Trophoblast cell (in vitro differentiated cells and primary cell): ENCODE results near the gene OAF.

ENCODE experiments used
- DNase-seq, 2 donors: peaks; one replicate each; pipeline ENCODE4 v3.0.0-alpha.2; 2016
- H2AFZ ChIP-seq: 2 replicates; pipeline ENCODE4 v1.6.1; 2013; ENCODE audit warnings: low read length, moderate library complexity, mild to moderate bottlenecking; ENCODE audit not compliant: insufficient read depth, poor library complexity
- H2AK5ac ChIP-seq: 2 replicates; pipeline ENCODE4 v1.6.1; 2013; ENCODE audit warnings: mild to moderate bottlenecking, low read length
- H2BK120ac ChIP-seq: 2 replicates; pipeline ENCODE4 v1.6.1; 2013; ENCODE audit warnings: low read length, mild to moderate bottlenecking, moderate library complexity; ENCODE audit not compliant: insufficient read depth, poor library complexity
- H2BK12ac ChIP-seq: 2 replicates; pipeline ENCODE4 v1.6.1; 2013; ENCODE audit warnings: mild to moderate bottlenecking, low read length, moderate library complexity
- H2BK5ac ChIP-seq: 2 replicates; pipeline ENCODE4 v1.6.1; 2013; ENCODE audit warnings: low read length, low read depth, moderate library complexity, mild to moderate bottlenecking; ENCODE audit not compliant: poor library complexity
- H3K14ac ChIP-seq: 2 replicates; pipeline ENCODE4 v1.6.1; 2013; ENCODE audit warnings: mild to moderate bottlenecking, low read length
- H3K18ac ChIP-seq: 2 replicates; pipeline ENCODE4 v1.6.1; 2013; ENCODE audit warnings: mild to moderate bottlenecking, low read length
- H3K23ac ChIP-seq: 2 replicates; pipeline ENCODE4 v1.6.1; 2013; ENCODE audit warnings: low read length
- H3K27ac ChIP-seq: 2 replicates; pipeline ENCODE4 v1.5.1; 2013; ENCODE audit warnings: low read depth, mild to moderate bottlenecking, inconsistent platforms, low read length, moderate library complexity
- H3K27me3 ChIP-seq: 2 replicates; pipeline ENCODE4 v1.6.1; 2013; ENCODE audit warnings: inconsistent platforms, mild to moderate bottlenecking, low read length, moderate library complexity; ENCODE audit not compliant: insufficient read depth
- H3K36me3 ChIP-seq, 2 experiments: 1 replicate in 1 of 2; 2 replicates in 1 of 2; pipeline ENCODE4 v1.6.1; 2013; ENCODE audit warnings: low read length in 2 of 2, mild to moderate bottlenecking in 2 of 2, moderate library complexity in 1 of 2; ENCODE audit not compliant: insufficient read depth in 2 of 2, control insufficient read depth in 1 of 2
- H3K4ac ChIP-seq: 2 replicates; pipeline ENCODE4 v1.6.1; 2013; ENCODE audit warnings: low read depth, mild to moderate bottlenecking, low read length, moderate library complexity
- H3K4me1 ChIP-seq, 2 experiments: 1 replicate in 1 of 2; 2 replicates in 1 of 2; pipeline ENCODE4 v1.6.1; 2013; ENCODE audit warnings: low read length in 2 of 2, mild to moderate bottlenecking in 2 of 2, moderate library complexity in 1 of 2; ENCODE audit not compliant: insufficient read depth in 2 of 2, control insufficient read depth in 1 of 2
- H3K4me2 ChIP-seq: 2 replicates; pipeline ENCODE4 v1.6.1; 2013; ENCODE audit warnings: inconsistent platforms, mild to moderate bottlenecking, low read length, moderate library complexity
- H3K4me3 ChIP-seq: 2 replicates; pipeline ENCODE4 v1.5.1; 2013; ENCODE audit warnings: mild to moderate bottlenecking, low read depth, low read length, inconsistent platforms
- H3K79me1 ChIP-seq: one replicate; pipeline ENCODE4 v1.6.1; 2013; ENCODE audit warnings: low read length
- H3K79me2 ChIP-seq: 2 replicates; pipeline ENCODE4 v1.6.1; 2013; ENCODE audit warnings: low read length, mild to moderate bottlenecking; ENCODE audit not compliant: control insufficient read depth, insufficient read depth, poor library complexity
- H3K9ac ChIP-seq: 2 replicates; pipeline ENCODE4 v1.6.1; 2013; ENCODE audit warnings: mild to moderate bottlenecking, low read length
- H3K9me3 ChIP-seq: 2 replicates; pipeline ENCODE4 v1.6.1; 2013; ENCODE audit warnings: low read depth, mild to moderate bottlenecking, control low read depth, inconsistent platforms, low read length; ENCODE audit not compliant: insufficient read depth
- H4K12ac ChIP-seq: 2 replicates; pipeline ENCODE4 v1.6.1; 2013; ENCODE audit warnings: low read depth, mild to moderate bottlenecking, low read length, moderate library complexity
- H4K8ac ChIP-seq: 2 replicates; pipeline ENCODE4 v1.6.1; 2013; ENCODE audit warnings: low read depth, mild to moderate bottlenecking, low read length, moderate library complexity
- H4K91ac ChIP-seq: one replicate; pipeline ENCODE4 v1.6.1; 2013; ENCODE audit warnings: low read depth, mild to moderate bottlenecking, low read length, moderate library complexity
- WGBS: extraction: QIAGEN DNeasy Blood & Tissue Kit; methylation state at CpG from one replicate; pipeline ENCODE4 v1.1.7; 2013; ENCODE audit warnings: missing lambda C conversion rate; ENCODE audit not compliant: insufficient read length, insufficient coverage; ENCODE audit errors: extremely low coverage; 5-methylcytosine and 5-hydroxymethylcytosine counted together

The OAF gene

DNA sequence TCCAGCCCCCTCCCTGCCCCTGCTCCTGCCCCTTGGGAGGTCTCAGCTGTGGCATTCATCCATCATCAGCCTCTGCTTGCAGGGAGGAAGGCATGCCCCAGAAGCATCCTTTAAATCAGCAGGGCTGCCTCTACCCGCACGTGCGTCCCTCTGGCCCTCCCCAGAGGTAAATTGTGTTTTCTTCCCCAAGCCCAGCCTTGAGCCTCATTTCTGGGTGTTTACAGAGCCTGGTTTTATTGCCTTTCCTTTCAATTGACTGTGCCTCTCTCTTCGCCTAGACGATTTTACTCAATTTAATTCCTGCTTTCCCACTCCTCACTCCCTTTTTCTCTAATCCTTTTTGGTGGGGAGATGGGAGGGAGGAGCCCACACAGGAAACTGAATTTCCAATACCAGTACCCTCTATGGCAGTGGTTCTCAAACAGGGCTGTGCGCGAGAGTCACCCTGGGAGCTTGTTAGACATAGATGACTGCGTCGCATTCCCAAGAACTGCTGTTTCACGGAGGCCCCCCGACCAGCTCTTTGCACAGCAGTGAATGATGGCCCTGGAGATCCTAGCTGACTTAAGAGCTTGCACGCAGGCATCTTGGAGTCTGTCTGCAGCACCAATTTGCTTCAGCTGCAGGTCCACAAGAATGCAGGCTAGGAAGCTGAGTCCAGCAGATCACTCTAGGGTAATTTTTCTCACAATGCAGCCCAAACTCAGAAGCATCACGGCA is 15.1 kb upstream of the OAF start:
- H3K9ac ChIP-seq = no peak overlapping the region
- no peaks in the 10 kb centered on the region for H3K36me3 ChIP-seq
- H3K4me1 ChIP-seq = no peaks in the 10 kb centered on the region
- no peak overlapping the region for H2BK120ac ChIP-seq
- no peak overlapping the region for H2AFZ ChIP-seq
- H3K79me2 ChIP-seq = no peaks in the 10 kb centered on the region
- H3K18ac ChIP-seq = no peak overlapping the region
- peaks cover 5% of the 10 kb centered on the region for H3K27me3 ChIP-seq
- no peak overlapping the region for H3K23ac ChIP-seq
- no peak overlapping the region for H2BK5ac ChIP-seq
- no peak overlapping the region for H3K27ac ChIP-seq
- no peak overlapping the region for H3K4me3 ChIP-seq
- no peak overlapping the region for H2BK12ac ChIP-seq
- H3K14ac ChIP-seq = no peak overlapping the region
- DNase-seq = no peak
- H4K8ac ChIP-seq = no peak overlapping the region
- H4K91ac ChIP-seq = no peak overlapping the region
- no peak overlapping the region for H2AK5ac ChIP-seq
- no peak overlapping the region for H3K4ac ChIP-seq
- no peak overlapping the region for H4K12ac ChIP-seq
- no peak overlapping the region for H3K4me2 ChIP-seq
- H3K79me1 ChIP-seq = no peaks in the 10 kb centered on the region
- WGBS = no CpG with 5 or more reads among the region's 13 CpGs
- H3K9me3 ChIP-seq = no peaks in the 10 kb centered on the region

DNA sequence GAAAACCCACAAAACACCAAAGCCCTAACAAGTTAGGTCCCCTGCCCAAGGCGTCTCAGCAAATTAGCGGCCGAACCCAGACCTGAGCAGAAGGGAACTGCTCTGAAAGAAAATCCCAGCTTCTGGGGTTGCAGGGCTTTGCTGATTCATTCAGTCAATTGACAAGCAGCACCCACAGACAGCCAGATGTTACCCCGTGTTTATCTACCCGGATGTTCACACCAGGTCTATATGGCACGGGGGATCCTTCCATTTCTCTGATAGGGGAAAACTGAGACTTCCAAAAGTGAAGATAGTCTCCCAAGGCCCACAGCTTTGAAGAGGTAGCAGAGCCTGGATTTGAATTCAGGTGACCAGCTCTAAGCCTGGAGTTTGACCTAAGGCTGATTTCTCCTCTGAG is 14.0 kb upstream of the OAF start:
- Histone ChIP-seq H2AK5ac (no peak overlapping the region), H4K12ac (no peak overlapping the region), H3K23ac (no peak overlapping the region), H3K36me3 (no peaks in the 10 kb centered on the region), H3K4ac (no peak overlapping the region), H3K27ac (no peak overlapping the region), H3K14ac (no peak overlapping the region), H2BK12ac (no peak overlapping the region), H3K18ac (no peak overlapping the region), H3K9ac (no peak overlapping the region), H3K79me1 (no peaks in the 10 kb centered on the region), H2BK120ac (no peak overlapping the region), H3K4me1 (no peaks in the 10 kb centered on the region), H4K91ac (no peak overlapping the region), H3K9me3 (peaks cover 2% of the 10 kb centered on the region), H3K27me3 (peaks cover 5% of the 10 kb centered on the region), H3K4me2 (no peak overlapping the region), H3K4me3 (no peak overlapping the region), H4K8ac (no peak overlapping the region), H2BK5ac (no peak overlapping the region), H2AFZ (no peak overlapping the region), H3K79me2 (no peaks in the 10 kb centered on the region)
- no peak for DNase-seq
- WGBS = no CpG with 5 or more reads among the region's 6 CpGs

DNA sequence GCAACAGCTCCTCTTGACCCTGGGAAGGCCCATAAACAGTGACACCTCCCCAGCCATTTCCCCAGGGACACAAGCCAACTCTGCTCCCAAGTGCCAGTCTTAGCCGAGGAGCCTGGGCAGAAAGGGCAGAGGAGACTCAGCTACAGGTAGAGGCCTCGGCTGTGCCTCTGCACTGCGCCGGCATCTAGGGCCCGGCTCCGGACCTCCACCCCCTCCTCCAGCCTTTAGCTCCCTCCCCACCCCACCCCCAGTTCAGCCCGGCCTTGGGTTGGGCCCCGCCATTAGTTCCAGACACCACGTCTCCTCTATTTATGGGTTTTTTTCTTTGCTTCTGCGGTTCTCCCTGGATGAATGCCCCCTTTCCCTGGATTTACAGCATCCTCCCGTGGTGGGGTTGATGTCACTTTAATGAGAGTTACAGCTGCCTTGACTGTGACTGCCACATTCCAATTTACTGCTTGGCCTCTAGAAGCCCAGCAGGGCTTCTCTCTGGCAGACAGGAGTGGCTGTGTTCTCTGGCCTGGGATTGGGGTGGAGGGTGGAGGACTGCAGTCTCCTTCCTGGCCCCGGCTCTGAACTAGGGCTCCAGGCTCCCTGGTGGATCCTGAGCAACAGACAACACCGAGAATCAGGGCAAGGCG is 13.5 kb upstream of the OAF start:
- no peak overlapping the region for H2BK5ac ChIP-seq
- no CpG with 5 or more reads among the region's 14 CpGs for WGBS
- no peak overlapping the region for H2BK120ac ChIP-seq
- H2AK5ac ChIP-seq = no peak overlapping the region
- H2AFZ ChIP-seq = no peak overlapping the region
- no peak overlapping the region for H2BK12ac ChIP-seq
- no peaks in the 10 kb centered on the region for H3K4me1 ChIP-seq
- no peak overlapping the region for H3K14ac ChIP-seq
- no peak overlapping the region for H3K27ac ChIP-seq
- no peak for DNase-seq
- peaks cover 2% of the 10 kb centered on the region for H3K9me3 ChIP-seq
- no peak overlapping the region for H3K4me3 ChIP-seq
- H3K36me3 ChIP-seq = no peaks in the 10 kb centered on the region
- H3K9ac ChIP-seq = no peak overlapping the region
- no peak overlapping the region for H4K12ac ChIP-seq
- H4K91ac ChIP-seq = no peak overlapping the region
- no peaks in the 10 kb centered on the region for H3K79me1 ChIP-seq
- no peak overlapping the region for H4K8ac ChIP-seq
- no peak overlapping the region for H3K18ac ChIP-seq
- peaks cover 5% of the 10 kb centered on the region for H3K27me3 ChIP-seq
- H3K23ac ChIP-seq = no peak overlapping the region
- no peak overlapping the region for H3K4ac ChIP-seq
- H3K79me2 ChIP-seq = no peaks in the 10 kb centered on the region
- H3K4me2 ChIP-seq = no peak overlapping the region

DNA sequence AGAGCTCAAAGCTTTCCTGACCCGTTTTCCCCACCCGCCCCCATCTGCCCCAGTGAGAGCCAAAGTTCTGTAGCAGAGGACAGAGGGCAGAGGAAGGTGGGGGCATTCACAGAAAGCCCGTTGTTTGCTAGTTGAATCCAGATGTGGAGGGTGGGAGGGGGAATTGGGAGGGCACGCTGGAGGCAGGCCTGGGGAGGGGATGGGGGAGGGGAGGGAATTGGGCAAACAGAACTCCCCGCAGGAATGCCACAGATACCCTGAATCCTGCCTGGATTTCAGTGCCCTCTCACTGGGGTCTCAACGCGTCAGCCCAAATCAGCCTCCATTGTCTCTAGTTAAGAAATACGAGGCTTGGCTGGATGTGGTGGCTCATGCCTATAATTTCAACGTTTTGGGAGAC is 12.9 kb upstream of the OAF start:
- H3K14ac ChIP-seq = no peak overlapping the region
- no CpG with 5 or more reads among the region's 9 CpGs for WGBS
- H3K9ac ChIP-seq = no peak overlapping the region
- no peak overlapping the region for H3K4me3 ChIP-seq
- no peak overlapping the region for H4K8ac ChIP-seq
- no peak overlapping the region for H3K4ac ChIP-seq
- H3K79me1 ChIP-seq = no peaks in the 10 kb centered on the region
- H2BK12ac ChIP-seq = no peak overlapping the region
- no peak overlapping the region for H3K4me2 ChIP-seq
- H2AFZ ChIP-seq = no peak overlapping the region
- no peak overlapping the region for H2AK5ac ChIP-seq
- H4K91ac ChIP-seq = no peak overlapping the region
- H3K27ac ChIP-seq = no peak overlapping the region
- H3K23ac ChIP-seq = no peak overlapping the region
- peaks cover 5% of the 10 kb centered on the region for H3K27me3 ChIP-seq
- no peak overlapping the region for H2BK120ac ChIP-seq
- no peak for DNase-seq
- no peaks in the 10 kb centered on the region for H3K79me2 ChIP-seq
- H3K36me3 ChIP-seq = no peaks in the 10 kb centered on the region
- H4K12ac ChIP-seq = no peak overlapping the region
- no peak overlapping the region for H3K18ac ChIP-seq
- H2BK5ac ChIP-seq = no peak overlapping the region
- no peaks in the 10 kb centered on the region for H3K4me1 ChIP-seq
- peaks cover 2% of the 10 kb centered on the region for H3K9me3 ChIP-seq
